HG02970 (cell line): Measurements from ENCODE around the gene ATAD3A.
A peak's percentile ranks its signal among the peaks of the same experiment; 100 is the strongest.

ENCODE experiments used
- ATAC-seq: cut with Tn5 transposase; IDR thresholded peaks from one replicate; pipeline ENCODE4 v1.9.1; 2021; ENCODE audit warnings: mild to moderate bottlenecking, moderate library complexity, moderate number of reproducible peaks; ENCODE audit not compliant: unreplicated experiment, low FRiP score

The ATAD3A gene

DNA sequence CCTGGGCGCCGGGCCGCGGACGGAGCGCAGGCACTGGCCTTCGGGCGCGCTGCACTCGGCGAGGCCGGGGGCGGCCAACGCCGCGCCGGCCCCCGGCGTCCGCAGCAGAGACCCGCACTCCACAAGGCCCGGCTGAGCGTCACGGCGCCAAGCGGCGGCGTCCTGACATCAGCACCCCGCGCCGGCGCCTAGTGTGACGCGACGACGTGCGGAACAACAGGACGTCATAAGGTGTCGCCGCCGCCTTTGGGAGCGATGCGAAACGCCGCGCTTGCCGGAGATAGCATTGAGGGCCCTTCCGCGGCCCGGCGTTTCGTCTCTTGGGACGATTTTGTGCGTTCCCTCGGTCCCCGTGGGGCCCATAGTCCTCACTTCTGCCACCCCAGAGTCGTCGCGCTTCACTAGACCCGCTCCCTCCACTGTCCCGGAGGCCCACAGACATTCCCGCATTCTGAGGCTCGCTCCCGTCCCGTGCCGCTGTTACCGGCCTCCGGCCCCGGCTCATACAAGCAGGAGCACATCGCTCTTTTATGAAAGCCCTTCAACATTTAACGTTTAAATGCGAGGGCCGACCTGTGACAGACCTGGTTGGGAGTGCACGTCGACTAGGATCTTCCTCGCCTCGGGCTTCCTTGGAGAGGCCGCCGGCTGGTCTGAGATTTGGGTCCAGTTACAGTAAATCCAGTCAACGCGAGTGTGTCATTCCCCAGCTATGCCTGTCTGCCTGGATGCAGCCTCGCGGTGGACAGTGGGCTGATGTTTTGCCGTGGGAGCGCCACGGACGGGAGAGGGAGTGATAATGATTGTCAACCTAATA is 63.0 kb downstream of the ATAD3A start, which contains the start of gene SSU72:
SSU72 (minus strand) TSS at position 143 of the 817 bp plus-strand sequence. CDS start 306 bp downstream, outside the sequence.
- ATAC-seq = peak; percentile 82

DNA sequence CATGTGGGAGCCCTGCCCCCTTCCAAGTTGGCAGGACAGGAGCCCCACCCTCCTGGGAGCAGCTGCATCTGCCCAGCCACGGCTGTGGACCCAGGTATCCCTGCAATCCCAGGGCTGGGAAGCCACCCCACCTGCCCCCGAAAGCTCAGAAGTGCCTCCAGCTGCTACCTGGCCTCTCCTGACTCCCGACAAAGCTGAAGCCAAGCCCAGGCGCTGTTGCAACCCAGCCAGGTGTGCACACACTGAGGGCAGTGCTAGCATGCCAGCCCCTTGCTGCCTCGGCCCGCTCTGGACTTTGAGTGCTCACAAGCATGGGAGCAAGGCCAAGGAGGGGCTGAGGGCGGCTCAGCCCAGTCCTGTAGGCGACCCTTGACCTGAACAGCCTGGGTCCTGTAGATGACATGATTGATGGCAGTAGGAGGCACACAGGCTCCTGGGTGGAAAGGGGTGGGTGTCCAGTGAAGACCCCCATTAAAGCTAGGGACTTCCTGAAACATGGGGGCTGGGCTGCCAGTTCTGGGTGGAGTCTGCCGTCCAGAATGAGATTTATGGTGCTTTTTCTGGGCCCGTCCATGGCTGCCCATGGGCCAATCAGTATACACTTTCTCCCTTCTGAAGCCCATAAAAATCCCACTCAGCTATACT is 65.5 kb downstream of the ATAD3A start:
- ATAC-seq = no peak

DNA sequence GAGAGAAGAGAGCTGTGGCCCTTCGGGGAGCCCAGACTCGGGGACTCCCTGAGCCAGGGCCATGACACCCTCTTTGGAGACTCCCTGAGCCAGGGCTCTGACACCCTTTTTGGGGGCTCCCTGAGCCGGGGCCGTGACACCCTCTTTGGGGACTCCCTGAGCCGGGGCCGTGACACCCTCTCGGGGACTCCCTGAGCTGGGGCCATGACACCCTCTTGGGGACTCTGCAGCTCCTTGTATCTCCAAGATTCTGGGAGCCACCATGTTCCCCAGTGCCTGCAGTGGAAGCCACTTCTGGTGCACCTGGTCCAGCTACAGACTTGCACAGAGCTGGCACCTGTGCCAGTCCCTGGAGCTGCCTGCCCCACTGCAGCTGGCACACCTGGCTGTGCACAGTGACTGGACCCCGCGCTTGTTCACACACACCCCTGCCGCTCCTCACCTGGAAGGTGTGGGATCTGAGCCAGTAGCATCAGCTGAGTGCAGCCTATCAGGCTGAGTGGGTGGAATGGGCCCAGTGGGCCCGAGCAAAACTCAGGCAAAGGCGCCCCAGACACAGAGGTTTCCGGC is 66.5 kb downstream of the ATAD3A start:
- ATAC-seq = no peak

DNA sequence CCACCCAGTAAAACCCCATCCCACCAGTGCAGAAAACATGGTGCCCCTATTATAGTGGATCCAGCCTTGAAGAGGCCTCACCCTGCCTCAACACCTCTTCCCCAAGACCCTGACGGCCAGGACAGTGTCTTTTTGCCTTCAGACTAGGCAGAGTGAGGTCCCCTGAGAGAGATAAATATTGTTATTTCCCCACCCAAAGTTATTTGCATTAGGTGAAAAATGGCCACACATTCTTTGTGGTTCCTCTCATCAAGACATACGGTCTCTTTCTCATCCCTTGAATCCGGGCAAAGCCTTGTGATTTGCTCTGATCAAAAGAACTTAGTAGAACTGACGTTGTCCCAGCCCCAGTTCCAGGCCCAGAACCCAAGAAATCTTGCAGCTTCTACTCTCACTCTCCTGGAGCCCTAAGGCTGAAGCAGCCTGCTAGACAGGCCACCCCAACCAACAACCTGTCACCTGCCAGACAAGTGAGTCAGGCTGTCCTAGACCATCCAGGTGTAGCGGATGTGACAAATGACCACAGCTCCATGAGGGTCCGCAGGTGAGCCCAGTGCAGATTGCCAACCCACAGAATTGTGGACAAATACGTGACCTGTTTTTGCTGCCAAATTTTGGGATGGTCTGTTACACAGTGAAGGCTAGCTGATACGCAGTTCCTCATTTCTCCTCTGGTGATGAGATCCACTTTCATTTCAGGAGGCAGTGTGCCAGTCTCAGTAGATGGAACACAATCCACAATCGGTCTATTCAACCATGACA is 70.8 kb downstream of the ATAD3A start:
- no peak for ATAC-seq

DNA sequence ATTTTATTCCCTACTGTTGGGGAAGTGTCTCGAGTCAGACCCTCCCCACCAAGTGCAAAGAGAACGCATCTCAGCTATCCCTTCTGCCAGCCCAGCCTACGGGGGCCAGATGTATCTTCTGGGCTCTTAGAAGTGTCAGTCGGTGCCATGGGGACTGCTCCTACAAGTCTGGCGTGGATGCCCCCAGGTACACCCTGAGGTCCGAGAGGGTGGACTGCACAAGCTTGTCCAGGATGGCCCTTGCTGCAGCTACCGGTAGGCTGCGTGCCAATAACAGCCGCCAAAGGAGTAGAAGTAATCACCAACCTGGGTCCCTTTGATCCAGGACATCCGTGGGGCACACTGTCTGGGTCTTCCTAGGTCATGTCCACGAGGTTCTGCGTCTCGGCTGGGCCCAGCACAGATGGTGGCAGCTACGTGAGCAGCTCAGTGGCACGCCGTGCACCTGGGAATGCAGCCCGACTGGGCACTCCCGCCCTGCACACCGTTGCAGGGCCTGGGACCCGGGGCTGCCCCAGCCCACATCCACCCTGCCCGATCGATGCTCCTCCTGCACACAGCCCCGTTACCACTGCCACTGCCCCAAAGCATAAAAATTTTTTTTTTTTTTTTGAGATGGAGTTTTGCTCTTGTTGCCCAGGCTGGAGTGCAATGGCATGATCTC is 71.5 kb downstream of the ATAD3A start:
- ATAC-seq = no peak
